ENCODE results near the gene ZNF408. TPM values are rescaled to one million over a fixed set of nuclear protein-coding genes. Genes with fewer than 3 reads are reported as not detected.
A peak's percentile ranks its signal among the peaks of the same experiment; 100 is the strongest.

Gene ZNF408
- total and polyA plus RNA-seq, 2 donors (not counting 3 experiments of a cell fraction or from before 2014, with no cell fraction given) = 7.8 to 10.9 TPM

- no TSS peak for BruUV-seq (replicated peaks)
- H3K9me3 ChIP-seq (replicated peaks; ENCODE audit: control insufficient read depth, insufficient read depth, low read length) = no peaks in the 10 kb centered on the region
- no peaks in the 10 kb centered on the region for H3K36me3 ChIP-seq (ENCODE audit: control insufficient read depth in 2 of 2, extremely low read depth in 1 of 2, insufficient read depth in 2 of 2, low read length in 2 of 2)
- no peaks in the 10 kb centered on the region for H4K20me1 ChIP-seq (replicated peaks; ENCODE audit: control insufficient read depth, extremely low read depth, insufficient read depth, low read length)
- peaks cover 6% of the 10 kb centered on the region for H3K4me1 ChIP-seq (ENCODE audit: control insufficient read depth, extremely low read depth, insufficient read depth, low read length)
- CTCF ChIA-PET = no interaction called here
- no peaks in the 10 kb centered on the region for H3K9me1 ChIP-seq (replicated peaks; ENCODE audit: control insufficient read depth, extremely low read depth, insufficient read depth, low read length)
- FAIRE-seq (peak; percentile 43), DNase-seq (ENCODE audit: low read depth, low spot score) (no peak)
- no peak overlapping the region for H3K4me3 ChIP-seq (replicated peaks in 1 of 3; ENCODE audit: insufficient read depth in 1 of 3, low read depth in 1 of 3, low read length in 3 of 3)
- H3K79me2 ChIP-seq (ENCODE audit: control insufficient read depth, insufficient read depth, low read length) = no peaks in the 10 kb centered on the region
- no peak overlapping the region for H3K4me2 ChIP-seq (ENCODE audit: insufficient read depth, low read length)
- peak overlapping the region; percentile 19 for H2AFZ ChIP-seq (ENCODE audit: low read depth, low read length)
- POLR2A ChIA-PET = no interaction called here
- intact Hi-C loops (cut with micrococcal nuclease) (no loop called here), dilution Hi-C loops (cut with MboI; ENCODE audit: extremely low pct_ligation_motif_present, low sequenced_read_pairs) (no loop called here)
- no peak overlapping the region for H3K27ac ChIP-seq (ENCODE audit: insufficient read depth, low read depth, low read length)
- no peak for TF ChIP-seq GATA2 (IDR thresholded peaks at IDR 0.05; ENCODE audit: insufficient read depth, insufficient read length, low read depth, low read length)
- no peaks in the 10 kb centered on the region for H3K27me3 ChIP-seq (ENCODE audit: control insufficient read depth in 2 of 2, insufficient read depth in 2 of 2, low read length in 2 of 2)
- H3K9ac ChIP-seq (replicated peaks; ENCODE audit: extremely low read depth, insufficient read depth, low read length) = no peak overlapping the region
Observed at GRCh38 chr11:46718155-46719019, 17.6 kb downstream of the ZNF408 start.

GRCh38 chr11:46719048-46719542, 18.3 kb downstream of the ZNF408 start, which contains the start of gene F2:
Gene F2, plus strand, starts transcription at chr11:46719213. Its CDS starts 23 bp downstream, at chr11:46719236.
- no peak within 1 kb of the TSS for H3K4me3 ChIP-seq (replicated peaks in 1 of 3; ENCODE audit: insufficient read depth in 1 of 3, low read depth in 1 of 3, low read length in 3 of 3)
- no peaks in the 10 kb centered on the region for H3K9me3 ChIP-seq (replicated peaks; ENCODE audit: control insufficient read depth, insufficient read depth, low read length)
- no peaks in the 10 kb centered on the region for H3K27me3 ChIP-seq (ENCODE audit: control insufficient read depth in 2 of 2, insufficient read depth in 2 of 2, low read length in 2 of 2)
- ChIA-PET CTCF (no interaction called here), POLR2A (no interaction called here)
- no peak for FAIRE-seq
- H3K9me1 ChIP-seq (replicated peaks; ENCODE audit: control insufficient read depth, extremely low read depth, insufficient read depth, low read length) = no peaks in the 10 kb centered on the region
- H3K27ac ChIP-seq (ENCODE audit: insufficient read depth, low read depth, low read length) = no peak within 1 kb of the TSS
- H2AFZ ChIP-seq (ENCODE audit: low read depth, low read length) = peak within 1 kb of the TSS; percentile 19
- DNase-seq (ENCODE audit: low read depth, low spot score) = no peak
- no TSS peak for BruUV-seq (replicated peaks)
- H3K79me2 ChIP-seq (ENCODE audit: control insufficient read depth, insufficient read depth, low read length) = no peaks in the 10 kb centered on the region
- no peak for TF ChIP-seq CTCF (IDR thresholded peaks at IDR 0.05; ENCODE audit: extremely low read depth in 1 of 2, insufficient read depth in 1 of 2, low read depth in 1 of 2, low read length in 2 of 2)
- no peak for TF ChIP-seq GATA2 (IDR thresholded peaks at IDR 0.05; ENCODE audit: insufficient read depth, insufficient read length, low read depth, low read length)
- TF ChIP-seq JUN (IDR thresholded peaks at IDR 0.05; ENCODE audit: borderline replicate concordance, insufficient read depth, insufficient read length, low read depth) = no peak
- no peak for TF ChIP-seq POLR2A (IDR thresholded peaks at IDR 0.05; ENCODE audit: low read depth, low read length)
- no peak for TF ChIP-seq MYC (IDR thresholded peaks at IDR 0.05; ENCODE audit: low read depth, low read length)
- no peak for TF ChIP-seq POLR2AphosphoS5 (IDR thresholded peaks at IDR 0.05; ENCODE audit: insufficient read depth, low read depth, low read length)
- no peak for TF ChIP-seq EZH2 (IDR thresholded peaks at IDR 0.05; ENCODE audit: borderline replicate concordance, low read depth, low read length, severe bottlenecking)
- TF ChIP-seq, protein P1, sequence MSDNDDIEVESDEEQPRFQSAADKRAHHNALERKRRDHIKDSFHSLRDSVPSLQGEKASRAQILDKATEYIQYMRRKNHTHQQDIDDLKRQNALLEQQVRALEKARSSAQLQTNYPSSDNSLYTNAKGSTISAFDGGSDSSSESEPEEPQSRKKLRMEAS (IDR thresholded peaks at IDR 0.05; ENCODE audit: insufficient read depth, insufficient read length) = no peak
- TF ChIP-seq FOS (IDR thresholded peaks at IDR 0.05; ENCODE audit: borderline replicate concordance, insufficient read depth, low read length) = no peak
- no peak within 1 kb of the TSS for H3K4me2 ChIP-seq (ENCODE audit: insufficient read depth, low read length)
- H3K36me3 ChIP-seq (ENCODE audit: control insufficient read depth in 2 of 2, extremely low read depth in 1 of 2, insufficient read depth in 2 of 2, low read length in 2 of 2) = no peaks in the 10 kb centered on the region
- dilution Hi-C loops (cut with MboI; ENCODE audit: extremely low pct_ligation_motif_present, low sequenced_read_pairs) = no loop called here
- intact Hi-C loops (cut with micrococcal nuclease) = no loop called here
- peaks cover 6% of the 10 kb centered on the region for H3K4me1 ChIP-seq (ENCODE audit: control insufficient read depth, extremely low read depth, insufficient read depth, low read length)
- no peak within 1 kb of the TSS for H3K9ac ChIP-seq (replicated peaks; ENCODE audit: extremely low read depth, insufficient read depth, low read length)
- no peaks in the 10 kb centered on the region for H4K20me1 ChIP-seq (replicated peaks; ENCODE audit: control insufficient read depth, extremely low read depth, insufficient read depth, low read length)

All from endothelial cell of umbilical vein (primary cell).